Measurements from ENCODE around the gene EML4.

The EML4 gene

DNA sequence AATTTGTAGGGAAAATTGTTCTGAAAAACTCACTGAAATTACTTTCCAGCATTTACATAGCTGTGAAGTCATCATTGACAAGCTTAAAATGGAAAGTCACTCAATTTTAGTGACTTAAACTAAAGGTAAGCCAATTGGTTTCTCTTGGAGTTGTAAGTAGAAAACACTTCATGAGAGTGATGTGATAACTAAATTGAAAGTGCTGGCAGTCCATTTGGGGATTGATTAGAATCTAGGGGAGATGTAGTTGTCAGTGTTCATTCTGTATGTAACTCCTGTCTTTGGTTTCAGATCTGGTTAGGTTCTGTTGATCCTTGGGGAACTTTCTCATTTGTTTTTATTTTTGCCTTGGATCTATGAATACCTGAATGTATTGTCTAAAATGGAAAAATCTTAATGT is 138.0 kb downstream of the EML4 start:
- DNase-seq (ENCODE audit: low read depth in 2 of 2), result no peak

DNA sequence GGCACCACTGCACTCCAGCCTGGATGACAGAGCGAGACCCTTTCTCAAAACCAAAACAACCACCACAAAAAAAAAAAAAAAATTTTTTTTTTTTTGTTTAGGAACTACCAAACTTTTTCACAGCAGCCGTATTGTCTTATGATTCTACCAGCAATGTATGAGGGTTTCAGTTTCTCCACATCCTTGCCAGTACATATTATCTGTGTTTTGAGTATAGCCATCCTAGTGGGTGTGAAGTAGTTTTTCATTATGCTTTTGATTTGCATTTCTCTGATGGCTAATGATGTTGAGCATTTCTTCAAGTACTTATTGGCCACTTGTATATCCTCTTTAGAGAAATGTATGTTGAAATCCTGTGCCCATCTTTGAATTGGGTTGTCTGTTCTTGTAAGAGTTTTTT is 140.2 kb downstream of the EML4 start:
- DNase-seq (ENCODE audit: low read depth in 2 of 2), result no peak

GRCh38 chr2:42310007-42310515 is 140.9 kb downstream of the EML4 start:
- no peak for DNase-seq (ENCODE audit: low read depth in 2 of 2)

DNA sequence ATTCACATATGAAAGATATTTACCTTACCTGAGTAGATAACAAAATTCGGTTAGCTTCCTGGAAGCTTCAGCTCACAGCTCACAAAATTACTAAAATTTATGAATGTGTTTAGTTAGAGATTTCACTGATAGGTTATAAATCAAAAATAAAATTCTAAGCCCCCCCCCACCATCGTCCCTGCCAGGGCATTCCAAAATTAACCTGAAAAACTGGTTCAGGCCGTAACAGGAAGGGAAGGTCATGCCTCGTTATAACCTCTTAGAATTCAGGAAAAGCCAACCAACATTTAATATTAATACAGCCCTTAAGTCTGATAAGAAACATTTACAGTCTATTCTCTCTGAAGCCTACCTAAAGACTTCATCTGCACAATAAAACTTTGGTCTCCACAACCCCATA is 143.0 kb downstream of the EML4 start:
- no peak for DNase-seq (ENCODE audit: low read depth in 2 of 2)

GRCh38 chr2:42314892-42315468 is 145.8 kb downstream of the EML4 start:
- DNase-seq (ENCODE audit: low read depth in 2 of 2), result no peak

- no peak for DNase-seq (ENCODE audit: low read depth in 2 of 2)
Measured at GRCh38 chr2:42315844-42316470, 146.8 kb downstream of the EML4 start.

DNA sequence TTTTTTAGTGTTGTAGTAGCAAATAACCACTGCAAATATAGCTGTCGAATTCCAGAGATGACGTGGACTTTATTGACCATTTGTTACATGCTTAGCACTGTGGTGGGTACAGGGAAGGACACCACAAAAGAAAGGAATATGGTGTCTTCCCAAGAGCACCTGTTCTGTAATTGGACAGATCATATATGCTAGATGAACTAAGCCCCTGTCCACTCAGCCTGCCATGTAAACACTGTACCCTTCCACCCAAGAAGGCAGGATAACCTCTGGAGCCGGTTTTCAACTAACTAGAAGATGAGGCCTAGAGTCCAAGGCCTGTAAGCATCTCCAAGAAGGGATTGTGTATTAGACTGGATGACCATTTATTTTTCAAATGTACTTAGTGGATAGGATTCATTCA is 147.8 kb downstream of the EML4 start:
- no peak for DNase-seq (ENCODE audit: low read depth in 2 of 2)

GRCh38 chr2:42317486-42317885 is 148.3 kb downstream of the EML4 start:
- DNase-seq (ENCODE audit: low read depth in 2 of 2), result no peak

- DNase-seq (ENCODE audit: low read depth in 2 of 2), result no peak
Measured at GRCh38 chr2:42317945-42318344, 148.8 kb downstream of the EML4 start.

DNA sequence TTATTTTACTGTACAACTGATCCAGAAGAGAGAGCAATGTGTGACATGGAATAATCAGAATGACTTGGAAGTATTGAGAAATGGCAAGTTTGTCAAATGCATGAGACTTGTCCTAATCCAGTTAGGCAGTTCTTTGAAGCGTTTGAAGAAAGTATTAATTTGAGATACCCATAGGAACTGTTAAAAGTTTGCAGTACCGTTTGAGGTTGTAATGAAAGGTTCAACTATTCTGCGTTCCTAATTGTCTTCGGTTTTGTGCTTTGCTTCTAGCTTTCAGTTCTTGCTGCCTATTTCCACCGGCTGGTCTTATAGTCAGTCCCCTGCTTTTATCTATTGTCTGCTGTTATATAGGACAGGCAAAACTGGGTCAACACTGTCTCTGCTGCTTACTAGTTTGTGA is 150.1 kb downstream of the EML4 start:
- DNase-seq (ENCODE audit: low read depth in 2 of 2), result no peak

GRCh38 chr2:42321452-42322064 is 152.4 kb downstream of the EML4 start:
- DNase-seq (ENCODE audit: low read depth in 2 of 2), result no peak

- no peak for DNase-seq (ENCODE audit: low read depth in 2 of 2)
Measured at GRCh38 chr2:42324244-42324643, 155.1 kb downstream of the EML4 start.

DNA sequence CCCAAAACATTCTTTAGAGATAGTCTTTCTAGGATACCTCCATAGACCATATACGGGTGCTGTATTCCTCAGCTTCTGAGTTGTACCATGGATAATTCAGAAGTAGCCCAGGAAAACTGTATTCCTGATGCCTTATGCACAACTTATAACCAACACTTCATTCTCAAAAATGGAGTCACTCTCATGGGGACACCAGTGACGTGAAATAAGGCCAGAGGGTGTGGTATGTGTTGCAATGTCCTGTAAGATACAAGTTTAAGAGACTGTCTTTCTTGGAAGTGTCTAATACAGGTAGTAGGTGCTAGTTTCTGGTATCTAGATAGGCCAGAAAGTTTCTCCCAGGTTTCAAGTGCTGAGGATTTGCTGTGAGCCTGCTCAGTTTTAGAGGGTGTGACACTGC is 155.8 kb downstream of the EML4 start:
- no peak for DNase-seq (ENCODE audit: low read depth in 2 of 2)

- DNase-seq (ENCODE audit: low read depth in 2 of 2), result no peak
Measured at GRCh38 chr2:42325609-42326008, 156.5 kb downstream of the EML4 start.

- DNase-seq (ENCODE audit: low read depth in 2 of 2), result no peak
Measured at GRCh38 chr2:42327125-42327524, 158.0 kb downstream of the EML4 start.

DNA sequence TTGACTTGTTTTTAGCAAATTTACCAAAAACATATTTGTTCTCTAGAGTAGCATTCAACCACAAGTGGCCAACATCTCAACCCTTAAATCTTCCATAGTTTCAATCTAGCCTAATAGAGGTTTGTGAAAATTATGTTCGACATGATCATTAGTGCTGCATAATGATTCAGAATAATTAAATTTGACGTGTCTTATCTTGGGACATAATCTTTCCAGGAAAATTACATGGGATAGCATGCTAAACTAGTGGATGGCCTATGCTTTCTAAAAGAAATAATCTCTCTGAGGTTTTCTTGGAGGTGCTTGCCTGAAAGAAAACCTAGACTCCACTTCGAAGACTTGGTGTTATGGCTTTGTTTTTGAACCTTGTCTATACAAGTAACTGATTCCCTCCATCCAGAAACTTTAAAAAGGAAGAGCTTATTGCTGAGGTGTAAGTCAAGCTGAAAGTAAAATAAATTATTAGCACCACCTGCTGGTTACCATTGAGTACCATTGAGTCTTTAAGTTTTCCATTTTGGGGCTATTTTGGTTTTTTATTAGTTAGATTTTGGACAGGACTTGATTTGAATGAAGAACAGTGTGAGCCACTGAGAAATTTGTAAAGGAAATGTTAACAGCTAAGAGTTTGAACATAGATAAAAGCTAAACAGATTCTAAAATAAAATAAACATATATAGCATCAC is 159.1 kb downstream of the EML4 start:
- no peak for DNase-seq (ENCODE audit: low read depth in 2 of 2)

GRCh38 chr2:42328923-42329322 is 159.8 kb downstream of the EML4 start:
- DNase-seq (ENCODE audit: low read depth in 2 of 2), result no peak

- DNase-seq (ENCODE audit: low read depth in 2 of 2), result no peak
Measured at GRCh38 chr2:42329736-42330135, 160.6 kb downstream of the EML4 start.

- no peak for DNase-seq (ENCODE audit: low read depth in 2 of 2)
Measured at GRCh38 chr2:42331569-42332284, 162.6 kb downstream of the EML4 start.

DNA sequence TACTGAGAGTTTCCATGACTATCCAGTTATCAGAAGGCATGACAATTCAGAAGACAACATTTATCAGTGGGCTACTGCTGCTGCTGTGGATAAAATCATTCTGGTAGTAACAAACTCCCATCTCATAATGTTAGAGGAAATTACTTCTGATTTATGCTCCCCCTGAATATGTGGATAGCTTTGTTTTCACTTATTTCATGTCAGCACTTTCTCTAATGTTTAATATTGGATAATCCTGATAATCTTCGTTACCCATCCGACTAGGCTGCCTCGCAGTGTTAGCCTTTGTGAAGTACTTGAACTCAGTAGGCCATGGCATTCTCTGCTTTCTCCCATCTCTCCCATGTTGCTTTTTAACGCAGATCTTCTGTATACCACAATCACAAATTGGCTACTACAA is 163.4 kb downstream of the EML4 start:
- no peak for DNase-seq (ENCODE audit: low read depth in 2 of 2)

- DNase-seq (ENCODE audit: low read depth in 2 of 2), result no peak
Measured at GRCh38 chr2:42333579-42333978, 164.4 kb downstream of the EML4 start.

DNA sequence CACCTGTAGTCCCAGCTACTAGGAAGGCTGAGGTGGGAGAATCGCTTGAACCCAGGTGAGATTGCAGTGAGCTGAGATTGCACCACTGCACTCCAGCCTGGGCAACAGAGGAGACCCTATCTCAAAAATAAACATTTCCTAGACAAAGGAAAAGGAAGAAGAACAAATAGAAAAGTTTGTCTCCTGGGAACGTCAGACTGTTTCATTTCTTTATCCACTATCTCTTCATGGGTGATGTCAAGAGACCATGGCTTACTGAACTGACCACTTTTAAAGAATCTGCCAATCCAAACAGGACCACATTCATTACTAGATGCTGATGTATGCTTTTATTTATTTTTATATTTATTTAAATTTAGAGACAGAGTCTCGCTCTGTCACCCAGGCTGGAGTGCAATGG is 165.1 kb downstream of the EML4 start:
- DNase-seq (ENCODE audit: low read depth in 2 of 2), result no peak
